ENCODE results near the gene CEND1.

The CEND1 gene

DNA sequence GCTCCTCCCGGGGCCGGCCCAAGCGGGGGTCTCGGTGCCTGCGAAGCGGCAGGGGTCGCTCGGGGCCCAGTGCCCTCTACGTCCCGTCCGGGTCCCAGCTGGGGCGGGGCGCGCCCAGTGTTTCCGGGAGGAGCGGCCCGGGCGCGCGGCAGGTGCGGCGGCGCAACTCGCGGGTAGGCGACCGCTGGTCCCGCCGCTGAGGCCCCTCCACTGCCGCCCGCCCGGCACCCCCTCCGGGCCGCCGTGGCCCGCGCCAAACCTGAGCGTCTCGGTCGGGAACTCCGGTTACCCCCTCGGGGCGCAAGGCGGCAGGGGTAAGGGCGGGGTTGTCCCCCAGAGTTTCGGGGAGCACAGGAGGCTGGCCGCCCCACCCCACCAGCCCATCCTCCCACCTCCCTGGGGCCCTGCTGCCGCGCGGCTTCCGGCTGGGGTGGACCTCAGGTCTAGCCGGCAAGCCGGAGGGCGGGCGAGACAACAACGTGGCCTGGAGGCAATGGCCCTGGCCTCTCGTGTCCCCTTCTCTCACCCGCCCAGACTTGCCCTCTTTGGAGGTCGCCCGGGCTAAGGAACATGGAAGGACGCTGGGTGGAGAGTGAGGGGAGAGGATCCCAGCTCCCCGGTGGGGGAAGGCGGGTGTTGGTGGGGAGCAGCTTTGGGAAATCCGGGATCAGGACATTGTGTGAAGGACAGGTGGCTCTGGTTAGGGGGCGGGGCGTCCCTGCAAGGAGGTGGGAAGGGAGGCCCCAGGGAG is 37.4 kb upstream of the CEND1 start:
- no peak for DNase-seq

DNA sequence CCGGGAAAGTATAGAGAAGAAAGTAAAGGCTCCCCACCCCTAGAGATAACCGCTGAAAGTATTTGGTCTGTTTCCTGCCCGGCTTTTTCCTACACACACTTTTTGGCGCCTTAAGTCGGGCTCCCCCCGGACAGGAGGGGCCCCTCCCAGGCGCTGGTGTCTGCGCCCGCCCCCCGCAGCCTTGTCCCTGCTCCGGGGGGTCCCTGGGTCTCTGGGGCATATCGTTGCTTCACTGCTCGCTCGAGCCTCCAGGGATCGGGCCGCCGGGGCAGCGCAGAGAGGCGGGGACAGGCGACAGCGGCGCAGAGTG is 36.9 kb upstream of the CEND1 start:
- no peak for DNase-seq

DNA sequence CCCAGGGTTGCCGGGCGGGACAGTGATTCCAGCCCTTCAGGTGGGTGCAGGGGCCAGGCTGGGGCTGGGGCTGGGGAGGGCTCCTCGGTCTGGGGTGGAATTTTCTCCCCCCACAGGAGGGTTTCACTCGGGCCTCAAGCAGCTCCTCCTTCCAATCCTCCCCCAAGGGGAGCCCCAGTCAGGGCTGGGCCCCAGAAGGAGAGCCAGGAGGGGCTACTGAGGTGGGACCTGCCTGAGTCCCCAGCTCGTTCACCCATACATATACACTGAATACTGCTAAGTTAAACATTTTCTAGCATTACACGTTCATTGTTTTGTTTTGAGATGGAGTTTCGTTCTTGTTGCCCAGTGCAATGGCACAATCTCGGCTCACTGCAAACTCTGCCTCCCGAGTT is 36.3 kb upstream of the CEND1 start:
- DNase-seq, result no peak

DNA sequence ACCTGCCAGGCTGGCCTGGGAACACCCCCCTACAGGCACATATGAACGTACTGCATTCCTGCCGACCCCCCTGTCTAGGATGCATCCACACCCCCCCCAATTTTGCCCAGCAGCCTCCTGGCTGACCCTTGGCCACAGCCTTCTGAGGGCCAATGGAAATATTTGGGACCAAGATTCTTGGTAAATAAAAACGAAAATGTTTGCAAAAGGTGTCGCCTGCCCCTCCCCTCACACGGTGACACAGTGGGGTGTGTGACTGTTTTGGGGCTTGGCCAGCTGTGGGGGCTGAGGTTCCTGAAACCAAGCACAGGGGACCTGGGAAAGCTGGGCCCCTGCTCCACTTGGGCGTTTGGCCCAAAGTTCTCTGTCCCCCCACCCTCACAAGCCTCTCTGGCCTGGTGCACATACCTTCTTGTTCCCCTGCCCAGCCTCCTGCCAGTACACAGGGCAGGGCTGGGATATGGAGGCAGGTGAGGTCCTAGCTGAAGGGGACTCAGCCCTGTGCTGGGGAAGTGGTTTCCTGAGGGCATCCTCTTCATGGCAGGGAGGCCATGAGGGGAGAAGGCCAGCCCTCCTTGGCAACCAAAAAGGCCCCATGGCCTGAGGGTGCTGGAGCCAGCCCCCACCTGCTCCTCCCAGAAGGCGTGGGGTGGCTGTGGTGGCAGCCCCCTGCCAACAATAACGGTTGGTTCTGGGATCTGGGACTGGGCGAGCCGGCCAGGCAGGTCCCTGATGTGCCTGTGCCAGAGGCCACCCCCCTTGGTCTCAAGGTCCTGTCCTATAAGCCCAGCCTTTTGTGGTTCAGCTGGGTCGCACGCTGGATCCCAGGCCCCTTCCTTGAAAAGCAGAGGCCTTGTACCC is 35.7 kb upstream of the CEND1 start:
- DNase-seq, result no peak

DNA sequence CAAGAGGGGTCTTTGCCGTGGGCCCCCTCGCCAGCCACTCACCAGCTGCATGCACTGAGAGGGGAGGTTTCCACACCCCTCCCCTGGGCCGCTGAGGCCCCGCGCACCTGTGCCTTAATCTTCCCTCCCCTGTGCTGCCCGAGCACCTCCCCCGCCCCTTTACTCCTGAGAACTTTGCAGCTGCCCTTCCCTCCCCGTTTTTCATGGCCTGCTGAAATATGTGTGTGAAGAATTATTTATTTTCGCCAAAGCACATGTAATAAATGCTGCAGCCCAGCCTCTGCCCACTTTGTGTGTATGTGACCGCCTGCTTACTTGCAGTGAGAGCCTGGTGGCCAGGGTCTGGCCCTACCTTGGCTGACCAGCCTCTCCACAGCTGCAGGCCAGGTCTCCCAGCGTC is 35.1 kb upstream of the CEND1 start:
- no peak for DNase-seq

DNA sequence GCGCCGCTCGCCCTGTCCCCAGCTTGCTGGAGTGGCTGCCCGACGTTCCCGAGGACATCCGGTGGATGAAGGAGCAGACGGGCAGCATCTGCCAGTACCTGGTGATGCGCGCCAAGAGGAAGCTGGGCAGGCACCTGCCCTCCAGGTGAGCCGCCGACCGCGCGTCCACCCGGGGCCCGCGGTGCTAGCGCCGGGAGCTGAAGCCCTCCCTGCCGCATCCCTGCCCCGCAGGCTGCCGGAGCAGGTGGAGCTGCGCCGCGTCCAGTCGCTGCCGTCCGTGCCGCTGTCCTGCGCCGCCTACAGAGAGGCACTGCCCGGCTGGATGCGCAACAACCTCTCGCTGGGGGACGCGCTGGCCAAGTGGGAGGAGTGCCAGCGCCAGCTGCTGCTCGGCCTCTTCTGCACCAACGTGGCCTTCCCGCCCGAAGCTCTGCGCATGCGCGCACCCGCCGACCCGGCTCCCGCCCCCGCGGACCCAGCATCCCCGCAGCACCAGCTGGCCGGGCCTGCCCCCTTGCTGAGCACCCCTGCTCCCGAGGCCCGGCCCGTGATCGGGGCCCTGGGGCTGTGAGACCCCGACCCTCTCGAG is 34.5 kb upstream of the CEND1 start:
- DNase-seq, result no peak

DNA sequence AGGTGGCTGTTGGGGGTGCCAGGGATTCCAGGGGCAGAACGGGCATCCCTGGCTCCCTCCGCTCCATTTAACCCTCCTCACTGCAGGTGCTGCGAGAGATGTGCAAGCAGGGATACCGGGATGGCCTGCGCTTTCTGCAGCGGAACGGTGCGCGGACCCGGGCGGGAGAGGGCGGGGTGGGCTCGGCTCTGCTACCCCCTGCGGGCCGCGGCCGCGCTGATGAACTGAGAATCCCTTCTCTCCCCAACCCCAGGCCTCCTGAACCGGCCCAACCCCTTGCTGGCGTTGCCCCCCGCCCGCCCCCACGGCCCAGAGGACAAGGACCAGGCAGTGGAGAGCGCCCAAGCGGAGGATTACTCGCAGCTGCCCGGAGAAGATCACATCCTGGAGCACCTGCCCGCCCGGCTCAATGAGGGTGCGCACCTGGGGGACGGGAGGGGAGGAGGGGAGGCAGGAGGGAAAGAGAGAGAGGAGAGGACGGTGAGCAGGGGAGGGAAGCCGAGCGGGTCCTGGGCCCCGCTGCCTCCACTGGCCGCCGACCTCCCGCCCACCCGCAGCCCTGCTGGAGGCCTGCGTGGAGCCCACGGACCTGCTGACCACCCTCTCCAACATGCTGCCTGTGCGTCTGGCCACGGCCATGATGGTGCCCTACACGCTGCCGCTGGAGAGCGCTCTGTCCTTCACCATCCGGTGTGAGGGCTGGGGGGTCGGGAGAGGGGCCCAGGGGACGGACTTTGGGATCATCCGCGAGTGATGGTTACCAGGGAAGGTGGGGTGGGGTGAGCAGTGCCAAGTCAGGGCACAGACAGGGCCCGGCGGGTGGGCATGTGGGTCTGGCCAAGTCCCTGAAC is 33.8 kb upstream of the CEND1 start:
- no peak for DNase-seq

DNA sequence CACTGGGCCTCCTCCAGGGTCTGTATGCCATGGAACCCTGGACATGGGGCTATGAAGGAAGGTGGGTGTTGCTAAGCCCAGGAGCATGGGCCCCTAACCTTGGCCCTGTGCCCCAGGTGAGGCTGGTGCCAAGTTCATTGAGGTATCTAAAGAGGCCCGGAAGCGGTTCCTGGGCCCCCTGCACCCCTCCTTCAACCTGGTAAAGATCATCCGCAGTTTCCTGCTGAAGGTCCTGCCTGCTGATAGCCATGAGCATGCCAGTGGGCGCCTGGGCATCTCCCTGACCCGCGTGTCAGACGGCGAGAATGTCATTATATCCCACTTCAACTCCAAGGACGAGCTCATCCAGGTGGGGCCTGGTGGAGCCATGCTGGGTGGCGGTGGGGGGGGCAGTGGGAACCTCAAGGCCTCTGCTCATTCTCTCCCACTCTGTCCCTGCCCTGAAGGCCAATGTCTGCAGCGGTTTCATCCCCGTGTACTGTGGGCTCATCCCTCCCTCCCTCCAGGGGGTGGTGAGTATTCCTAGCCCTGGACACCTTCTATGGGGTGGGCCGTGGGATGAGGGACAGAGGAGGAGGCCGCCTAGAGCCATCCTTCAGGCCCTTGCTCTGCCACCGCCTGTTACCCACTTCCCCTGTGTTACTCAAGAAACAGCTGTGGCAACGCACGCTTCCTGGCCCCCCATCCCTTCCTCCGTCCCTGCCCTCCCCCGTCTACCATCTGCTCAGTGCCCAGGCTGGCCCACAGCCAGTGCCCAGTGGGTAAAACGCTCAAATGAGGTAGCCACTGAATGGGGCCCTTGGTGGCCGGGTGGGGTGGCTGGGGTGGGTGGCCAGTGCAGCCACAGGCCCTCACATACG is 31.9 kb upstream of the CEND1 start:
- DNase-seq, result no peak

DNA sequence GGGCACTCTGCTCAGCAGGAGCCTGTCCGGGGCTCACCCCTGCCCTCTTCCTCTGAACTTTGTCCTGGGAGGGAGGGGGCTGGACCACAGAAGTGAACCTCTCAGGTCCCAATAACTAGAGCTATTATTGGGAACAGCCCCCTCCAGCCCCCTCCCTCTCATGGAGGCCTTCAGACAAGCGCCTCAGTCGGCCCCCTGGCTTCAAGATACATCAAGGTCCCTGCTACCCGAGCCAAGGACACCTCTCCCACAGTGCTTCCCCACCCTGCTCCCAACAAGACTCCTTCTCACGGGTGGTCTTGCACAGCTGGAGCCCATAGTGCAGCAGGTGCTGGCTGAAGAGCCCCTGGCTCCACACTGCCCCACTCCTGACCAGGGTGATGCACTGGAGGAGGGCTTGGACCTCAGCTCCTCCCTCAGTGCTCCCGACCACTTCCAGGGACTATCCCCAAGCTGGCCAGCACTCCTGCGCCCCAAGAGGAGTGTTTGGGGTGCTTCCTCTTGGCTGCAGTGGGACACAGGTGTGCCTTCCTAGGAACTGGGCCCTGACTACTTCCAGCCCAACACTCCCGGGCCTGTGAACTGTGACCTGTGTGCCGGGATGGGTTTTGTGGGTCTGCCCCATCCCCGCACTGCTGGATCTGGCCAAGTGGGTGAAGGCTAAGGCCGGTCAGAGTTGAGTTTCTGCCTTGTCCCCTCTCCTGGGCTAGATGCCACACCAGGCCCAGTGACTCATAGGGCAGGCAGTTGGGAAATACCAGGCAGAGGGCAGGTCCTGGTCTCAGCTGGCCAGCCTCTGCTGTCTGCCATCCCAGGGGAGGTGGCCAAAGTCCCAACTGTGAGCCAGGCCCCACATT is 31.0 kb upstream of the CEND1 start:
- DNase-seq, result no peak

DNA sequence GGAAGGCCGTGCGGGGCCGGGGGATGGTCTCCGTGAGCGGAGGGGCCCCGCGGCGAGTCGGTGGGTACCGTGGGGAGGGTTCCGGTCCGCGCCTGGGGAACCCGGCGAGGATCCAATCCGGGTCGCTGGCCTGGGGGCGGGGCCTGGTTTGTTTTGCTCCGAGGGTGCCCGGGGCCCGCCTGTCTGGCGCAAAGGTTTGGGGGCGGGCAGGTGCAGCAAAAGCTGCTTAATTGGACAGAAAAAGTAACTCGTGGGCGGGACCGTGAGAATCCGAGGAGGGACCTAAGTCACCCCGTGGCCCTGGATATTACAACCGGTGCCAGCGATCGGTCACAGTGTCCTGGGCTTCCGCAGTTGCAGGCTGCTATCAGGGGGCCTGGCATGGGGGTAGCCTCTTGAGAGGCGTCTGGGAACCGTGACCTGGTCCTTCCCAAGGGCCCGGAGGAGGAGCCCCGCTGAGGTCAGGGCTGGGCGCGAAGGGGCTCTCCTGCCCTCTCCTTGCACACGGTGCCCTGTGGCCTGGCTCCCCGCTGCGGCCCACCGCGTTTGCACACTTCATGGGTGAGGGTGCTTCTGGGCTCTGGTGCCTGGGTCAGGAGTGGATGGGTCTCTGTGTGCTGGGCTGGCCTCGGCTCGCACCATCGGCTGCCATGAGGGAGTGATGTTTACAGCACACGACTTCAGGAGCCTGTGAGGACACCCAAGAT is 30.2 kb upstream of the CEND1 start:
- DNase-seq, result peak; percentile 94

DNA sequence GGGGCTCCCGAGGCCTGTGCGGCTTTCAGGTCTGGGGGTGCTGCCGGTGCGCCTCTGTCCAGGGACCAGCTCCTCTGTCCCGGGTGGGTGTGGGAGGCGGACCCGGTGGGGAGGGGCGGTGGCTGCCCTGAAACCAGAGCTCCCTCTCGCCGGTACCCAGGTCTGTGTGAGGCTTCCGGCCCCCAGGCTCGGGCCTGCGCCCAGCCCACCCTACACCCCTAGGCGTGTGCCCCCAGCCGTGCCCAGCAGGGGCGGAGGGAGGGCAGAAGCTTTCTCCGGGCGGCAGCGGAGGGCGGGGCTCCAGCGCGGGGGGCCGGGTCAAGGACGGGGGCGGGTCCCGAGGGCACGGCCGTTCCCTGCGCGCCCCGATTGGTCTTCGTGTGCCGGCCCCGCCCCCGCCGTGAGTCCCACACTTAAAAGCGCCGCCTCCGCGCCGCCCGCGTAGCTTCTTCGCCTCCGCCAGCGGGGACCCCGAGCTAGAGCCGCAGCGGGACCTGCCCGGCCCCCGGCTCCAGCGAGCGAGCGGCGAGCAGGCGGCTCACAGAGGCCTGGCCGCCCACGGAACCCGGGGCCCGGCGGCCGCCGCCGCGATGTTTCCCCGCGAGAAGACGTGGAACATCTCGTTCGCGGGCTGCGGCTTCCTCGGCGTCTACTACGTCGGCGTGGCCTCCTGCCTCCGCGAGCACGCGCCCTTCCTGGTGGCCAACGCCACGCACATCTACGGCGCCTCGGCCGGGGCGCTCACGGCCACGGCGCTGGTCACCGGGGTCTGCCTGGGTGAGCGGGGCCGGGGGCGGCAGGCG is 29.4 kb upstream of the CEND1 start:
- DNase-seq, result peak; percentile 92

DNA sequence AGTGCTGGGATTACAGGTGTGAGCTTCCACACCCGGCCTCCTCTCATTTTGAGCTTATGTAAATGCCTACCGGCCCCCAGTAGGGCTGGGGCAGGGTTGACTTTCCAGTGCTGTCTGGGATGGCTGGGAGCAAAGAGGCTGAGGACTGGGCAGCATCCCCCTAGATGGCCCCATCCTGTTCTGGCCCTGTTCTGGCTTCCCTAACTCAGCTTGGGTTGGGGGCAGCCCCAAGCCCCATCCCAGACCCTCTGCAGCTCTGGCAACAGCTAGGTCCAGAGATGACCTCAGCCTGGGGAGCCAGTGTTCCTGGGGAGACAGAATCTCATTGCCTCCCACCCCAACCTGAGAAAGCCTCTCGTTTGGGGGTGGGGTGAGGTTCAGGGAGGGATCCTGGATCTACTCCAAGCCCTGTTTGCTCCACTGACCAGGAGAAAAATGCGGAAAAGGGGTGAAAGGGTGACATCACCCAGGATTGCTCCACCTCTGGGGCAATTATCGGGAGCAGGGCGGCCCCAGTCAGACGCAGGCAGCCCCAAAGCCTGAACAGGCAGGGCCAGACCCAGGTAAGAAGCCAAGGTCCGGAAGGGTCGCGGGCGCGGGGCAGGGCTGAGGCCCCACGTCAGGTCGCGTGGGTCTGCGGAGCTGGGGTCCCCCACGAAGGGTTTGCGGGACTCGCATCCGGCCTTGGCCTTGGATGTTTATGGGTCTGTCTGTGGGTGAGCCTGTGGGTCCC is 28.7 kb upstream of the CEND1 start, which contains the start of gene PNPLA2:
Gene PNPLA2 (plus strand): TSS at position 519 of the 733 bp plus-strand sequence. CDS start 805 bp downstream, outside the sequence.
- DNase-seq, result no peak

DNA sequence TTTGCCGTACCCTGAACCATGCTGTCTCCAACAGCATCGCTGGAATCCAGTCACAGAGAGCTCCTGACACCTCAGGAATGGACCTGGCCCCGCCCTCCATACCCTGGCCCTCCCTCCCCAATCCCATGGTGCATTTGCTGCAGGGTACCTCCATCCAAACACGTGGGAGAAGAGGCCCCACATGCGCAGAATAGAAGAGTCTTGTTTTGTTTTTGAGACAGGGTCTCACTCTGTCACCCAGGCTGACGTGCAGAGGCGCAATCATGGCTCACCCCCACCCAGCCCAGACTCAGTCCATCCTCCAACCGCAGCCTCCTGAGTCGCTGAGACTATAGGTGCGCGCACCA is 26.5 kb upstream of the CEND1 start:
- peak; percentile 31 for DNase-seq

DNA sequence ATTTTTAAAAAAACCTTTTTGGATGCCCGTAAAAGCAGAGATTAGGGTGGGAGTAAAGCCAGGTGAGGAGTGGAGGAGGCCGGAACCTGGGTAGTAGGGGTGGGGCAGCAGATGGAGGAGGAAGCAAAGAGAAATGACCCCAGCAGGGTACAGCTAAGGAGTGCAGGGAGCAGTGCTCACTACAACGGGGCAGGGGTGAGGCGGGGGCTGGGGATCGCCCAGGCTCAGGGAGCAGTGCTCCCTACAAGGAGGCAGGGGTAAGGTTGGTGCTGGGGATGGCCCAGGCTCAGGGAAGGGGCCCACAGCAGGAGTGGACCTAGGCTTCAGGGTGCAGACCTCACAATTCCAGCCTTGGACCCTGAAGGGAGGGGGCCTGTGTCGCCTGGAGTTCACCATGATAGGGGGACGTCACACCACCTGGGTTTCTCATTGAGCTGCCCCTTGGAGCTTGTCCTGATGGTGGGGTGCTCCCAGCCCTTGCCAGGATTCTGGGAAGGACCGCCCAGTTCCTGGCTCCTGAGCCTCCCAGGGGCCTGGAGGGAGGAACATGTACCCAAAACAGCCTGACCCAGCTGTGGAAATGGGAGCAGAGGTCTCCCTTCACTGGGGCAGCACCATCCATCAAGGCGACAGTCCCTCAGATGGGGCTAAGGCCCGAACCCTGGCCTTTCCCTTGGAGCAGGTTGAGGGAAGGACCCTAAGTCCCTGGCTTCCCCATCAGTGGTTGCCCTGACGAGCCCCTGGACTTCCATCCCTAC is 26.0 kb upstream of the CEND1 start:
- no peak for DNase-seq

DNA sequence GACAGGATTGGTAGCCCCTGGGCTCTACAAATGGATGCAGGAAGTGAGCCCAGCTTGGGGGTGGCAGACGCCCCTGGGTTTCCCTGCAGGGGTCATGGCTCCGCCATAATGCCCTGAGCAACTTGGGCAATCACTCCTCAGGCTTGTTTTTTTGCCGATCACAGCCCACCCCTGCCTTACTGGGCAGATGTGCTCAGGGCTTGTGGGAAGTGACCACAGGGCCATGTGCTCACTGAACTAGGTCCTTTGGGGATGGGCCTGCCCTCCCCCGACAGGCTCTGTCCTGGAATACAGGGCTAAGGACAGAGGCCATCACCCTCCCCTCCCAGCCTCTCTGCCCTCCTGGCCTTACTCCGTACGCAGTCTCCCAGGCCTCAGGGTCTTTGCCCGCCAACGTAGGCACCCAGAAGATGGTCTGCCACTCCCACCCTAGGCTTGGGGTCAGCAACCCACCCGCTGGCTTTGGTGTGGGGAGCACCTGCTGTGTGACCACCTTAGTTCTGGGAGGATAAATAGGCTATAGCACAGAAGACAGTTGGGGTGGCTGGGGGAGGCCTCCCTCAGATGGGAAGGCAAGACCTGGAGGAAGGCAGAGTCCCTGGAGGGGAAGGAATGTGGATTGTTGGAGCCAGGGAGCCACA is 23.7 kb upstream of the CEND1 start:
- peak; percentile 17 for DNase-seq

DNA sequence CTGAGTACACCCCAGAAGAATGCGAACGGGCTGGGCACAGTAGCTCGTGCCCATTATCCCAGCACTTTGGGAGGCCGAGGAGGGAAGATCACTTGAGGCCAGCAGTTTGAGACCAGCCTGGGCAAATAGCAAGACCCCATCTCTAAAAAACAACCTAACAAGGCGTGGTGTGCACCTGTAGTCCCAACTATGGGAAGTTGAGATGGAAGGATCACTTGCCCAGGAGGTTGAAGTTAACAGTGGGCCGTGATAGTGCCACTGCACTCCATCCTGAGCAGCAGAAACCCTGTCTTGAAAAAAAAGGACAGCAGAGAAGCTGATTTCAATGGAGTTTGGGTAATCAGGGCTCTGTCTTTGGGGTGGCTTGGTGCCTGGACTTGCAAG is 23.2 kb upstream of the CEND1 start:
- DNase-seq, result no peak

DNA sequence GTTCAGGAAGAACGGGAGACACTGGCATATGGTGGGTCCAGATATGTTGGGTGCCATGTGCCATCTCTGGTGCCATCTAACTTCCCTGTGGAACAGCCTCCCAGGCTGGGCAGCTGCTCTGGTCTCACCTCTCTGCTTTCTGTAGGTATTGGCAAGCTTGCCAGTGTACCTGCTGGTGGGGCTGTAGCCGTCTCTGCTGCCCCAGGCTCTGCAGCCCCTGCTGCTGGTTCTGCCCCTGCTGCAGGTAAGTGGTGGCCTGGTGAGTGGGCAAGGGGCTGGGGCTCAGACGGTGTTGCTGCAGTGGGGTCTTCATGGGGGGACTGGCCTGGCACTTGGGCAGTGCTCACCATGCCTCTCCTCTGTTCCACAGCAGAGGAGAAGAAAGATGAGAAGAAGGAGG is 22.5 kb upstream of the CEND1 start:
- no peak for DNase-seq

Measured in activated CD4-positive, alpha-beta T cell treated with anti-CD3 and anti-CD28 coated beads, Interleukin-2, Interleukin-6, amounts not matched to agents 100 ng/mL and 50 ng/mL, durations not matched to agents 16 hours and 8 hours (primary cell).